ENCODE measurements around the gene LIAS.

DNA sequence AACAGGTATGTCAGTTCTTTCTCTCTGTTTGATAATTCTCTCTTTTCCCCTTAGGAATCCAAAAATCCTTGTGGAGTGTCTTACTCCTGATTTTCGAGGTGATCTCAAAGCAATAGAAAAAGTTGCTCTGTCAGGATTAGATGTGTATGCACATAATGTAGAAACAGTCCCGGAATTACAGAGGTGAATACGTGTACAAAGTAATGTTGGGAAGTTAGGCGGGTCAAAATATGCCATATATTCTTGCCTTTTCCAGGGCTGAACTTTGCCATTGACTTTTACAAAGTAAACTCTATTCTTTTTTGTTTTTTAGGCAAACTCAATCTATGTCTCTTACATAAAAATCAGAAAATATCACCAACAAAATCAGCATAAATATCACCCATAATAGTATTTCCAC lies 8.6 kb downstream of the LIAS start:
- TF ChIP-seq, protein P1, sequence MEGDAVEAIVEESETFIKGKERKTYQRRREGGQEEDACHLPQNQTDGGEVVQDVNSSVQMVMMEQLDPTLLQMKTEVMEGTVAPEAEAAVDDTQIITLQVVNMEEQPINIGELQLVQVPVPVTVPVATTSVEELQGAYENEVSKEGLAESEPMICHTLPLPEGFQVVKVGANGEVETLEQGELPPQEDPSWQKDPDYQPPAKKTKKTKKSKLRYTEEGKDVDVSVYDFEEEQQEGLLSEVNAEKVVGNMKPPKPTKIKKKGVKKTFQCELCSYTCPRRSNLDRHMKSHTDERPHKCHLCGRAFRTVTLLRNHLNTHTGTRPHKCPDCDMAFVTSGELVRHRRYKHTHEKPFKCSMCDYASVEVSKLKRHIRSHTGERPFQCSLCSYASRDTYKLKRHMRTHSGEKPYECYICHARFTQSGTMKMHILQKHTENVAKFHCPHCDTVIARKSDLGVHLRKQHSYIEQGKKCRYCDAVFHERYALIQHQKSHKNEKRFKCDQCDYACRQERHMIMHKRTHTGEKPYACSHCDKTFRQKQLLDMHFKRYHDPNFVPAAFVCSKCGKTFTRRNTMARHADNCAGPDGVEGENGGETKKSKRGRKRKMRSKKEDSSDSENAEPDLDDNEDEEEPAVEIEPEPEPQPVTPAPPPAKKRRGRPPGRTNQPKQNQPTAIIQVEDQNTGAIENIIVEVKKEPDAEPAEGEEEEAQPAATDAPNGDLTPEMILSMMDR (IDR thresholded peaks at IDR 0.05): no peak
- no peak for TF ChIP-seq ZFX (IDR thresholded peaks at IDR 0.05; ENCODE audit: borderline replicate concordance)
